HL-60/S4 treated with retinoic acid at 250 ng/mL for 4 days and 3 days (cell line): ENCODE results near the gene KRT37.

Source experiments
- in situ Hi-C: fragments of 300-500 bp; cut with MboI; formaldehyde crosslinking; loops from 2 replicates; pipeline ENCODE4 v1.7.0; 2022; ENCODE audit warnings: low sequenced_read_pairs

The KRT37 gene

DNA sequence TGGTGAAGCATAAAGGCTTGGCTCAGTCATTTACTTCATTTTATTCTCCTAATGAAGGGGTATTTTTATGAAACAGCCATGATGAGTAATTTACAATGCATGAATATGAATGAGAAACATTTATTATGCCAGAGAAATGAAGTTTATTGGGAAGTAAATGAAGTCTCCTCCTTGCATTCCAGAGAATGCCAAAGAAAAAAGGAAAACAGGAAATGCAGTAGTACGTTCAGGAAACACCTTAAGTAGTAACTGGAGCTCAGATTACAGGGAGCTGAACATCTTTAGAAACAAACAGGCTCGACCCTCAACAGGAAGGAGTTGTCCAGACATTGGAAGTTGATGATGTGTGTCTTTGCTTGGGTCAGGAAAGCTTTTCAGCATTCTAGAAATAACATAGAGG, 46.8 kb downstream of the KRT37 start:
- in situ Hi-C loops: no loop called here
